GM21619 (cell line): ENCODE results near the gene AP3B1.
A peak's percentile ranks its signal among the peaks of the same experiment; 100 is the strongest.

Experiments used
- ATAC-seq: cut with Tn5 transposase; IDR thresholded peaks from one replicate; pipeline ENCODE4 v1.9.1; 2021; ENCODE audit not compliant: unreplicated experiment

AP3B1 gene

DNA sequence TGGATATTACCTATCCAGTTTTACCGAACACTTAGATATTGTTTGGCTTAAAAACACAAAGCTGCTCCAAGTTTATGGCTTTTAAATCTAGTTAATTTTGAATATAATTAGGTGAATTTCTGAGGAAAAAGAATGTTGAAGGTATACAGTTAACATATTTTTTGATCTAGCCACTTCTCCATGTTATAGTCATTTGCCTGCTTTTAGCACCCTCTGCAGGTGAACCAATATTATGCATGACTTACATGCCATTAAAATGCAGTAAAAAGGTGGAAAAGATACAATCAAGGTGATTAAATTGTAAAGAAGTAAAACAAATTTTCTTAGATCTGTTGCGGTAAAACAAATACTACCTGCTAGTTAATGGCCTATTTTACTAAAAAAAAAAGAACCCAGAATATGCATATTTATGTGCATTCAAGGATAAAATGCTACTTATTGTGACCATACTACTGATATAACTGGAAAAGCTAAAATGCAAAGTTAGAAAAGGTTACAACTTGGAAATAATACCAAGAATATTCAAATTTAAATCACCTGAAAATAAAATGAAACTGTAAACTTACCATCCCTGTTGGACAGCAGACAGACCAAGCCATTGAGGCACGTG is 132.1 kb downstream of the AP3B1 start:
- no peak for ATAC-seq

DNA sequence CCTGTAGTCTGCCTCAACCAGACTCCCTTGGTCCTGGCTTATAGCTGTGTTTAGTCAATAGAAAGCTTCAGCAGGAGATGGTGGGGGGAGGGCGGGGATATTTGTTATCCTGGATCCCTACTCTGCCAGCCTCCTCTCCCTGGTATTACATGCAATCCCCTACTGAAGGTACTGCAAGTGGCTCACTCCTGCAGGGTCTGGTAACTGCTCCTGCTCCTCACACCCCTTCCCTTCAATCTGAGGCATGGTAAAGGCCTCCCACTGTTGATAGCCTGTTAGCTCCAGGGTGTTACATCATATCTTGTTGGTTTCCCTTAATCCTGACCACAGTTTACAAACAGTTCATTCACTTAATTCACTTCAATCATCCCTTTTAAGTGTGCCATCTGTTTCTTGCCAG is 137.5 kb downstream of the AP3B1 start:
- ATAC-seq = no peak

DNA sequence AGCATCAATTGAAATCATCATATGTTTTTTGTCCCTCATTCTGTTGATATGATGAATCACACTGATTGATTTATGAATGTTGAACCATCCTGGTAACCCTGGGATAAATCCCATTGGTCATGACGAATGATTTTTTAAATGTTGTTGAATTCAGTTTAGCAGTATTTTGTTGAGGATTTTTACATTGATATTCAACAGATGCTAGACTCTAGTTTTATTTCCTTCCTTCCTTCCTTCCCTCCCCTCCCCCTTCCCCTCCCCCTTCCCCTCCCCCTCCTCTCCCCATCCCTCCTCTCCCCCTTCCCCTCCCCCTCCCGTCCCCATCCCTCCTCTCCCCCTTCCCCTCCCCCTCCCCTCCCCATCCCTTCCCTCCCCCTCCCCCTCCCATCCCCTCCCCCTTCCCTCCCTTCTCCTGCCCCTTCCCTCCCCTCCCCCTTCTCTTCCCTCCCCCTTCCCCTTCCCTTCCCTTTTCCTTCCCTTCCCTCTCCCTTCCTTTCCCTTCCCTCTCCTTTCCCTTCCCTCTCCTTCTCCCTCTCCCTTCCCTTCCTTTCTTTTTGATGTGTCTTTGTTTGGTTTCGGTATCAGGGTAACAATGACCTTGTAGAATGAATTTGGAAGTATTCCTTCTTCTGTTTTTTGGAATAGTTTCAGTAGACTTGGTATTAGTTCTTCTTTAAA is 142.8 kb downstream of the AP3B1 start:
- no peak for ATAC-seq

DNA sequence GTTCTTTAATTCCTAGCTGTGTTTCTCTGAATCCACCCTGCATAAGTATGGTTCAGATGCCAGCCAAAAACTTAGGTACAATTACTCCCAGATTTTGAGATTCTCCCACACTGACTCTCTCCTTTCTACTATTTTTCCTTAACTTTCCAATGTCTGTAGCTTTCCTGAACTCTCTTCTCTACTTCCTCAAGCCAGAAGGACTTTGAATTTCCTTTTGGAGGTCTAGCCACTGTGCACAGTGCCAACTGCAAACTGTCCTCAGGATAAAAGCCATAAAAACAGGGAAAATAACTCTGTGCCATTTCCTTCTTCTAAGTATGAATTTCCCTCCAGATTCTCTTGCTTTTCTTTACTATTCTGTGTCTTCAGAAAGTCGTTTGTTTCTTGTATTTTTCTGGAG is 157.2 kb downstream of the AP3B1 start:
- no peak for ATAC-seq

DNA sequence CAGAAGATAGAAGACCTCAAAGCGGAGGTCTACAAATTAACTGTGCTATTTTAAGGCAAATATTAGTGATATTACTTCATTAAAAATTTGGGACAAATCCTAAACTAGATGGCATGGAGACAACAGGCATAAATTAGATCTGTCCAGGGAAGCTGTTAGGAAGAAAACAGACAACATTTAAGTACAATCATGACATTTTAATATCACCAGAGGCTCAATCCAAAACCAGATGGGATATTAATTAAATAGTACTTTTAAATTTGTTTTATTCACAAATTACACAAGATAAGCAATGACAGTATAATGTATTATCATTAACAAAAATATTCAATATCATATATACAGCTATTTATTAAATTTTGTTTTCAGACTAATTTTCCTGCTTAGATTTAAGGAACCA is 161.1 kb downstream of the AP3B1 start:
- no peak for ATAC-seq

DNA sequence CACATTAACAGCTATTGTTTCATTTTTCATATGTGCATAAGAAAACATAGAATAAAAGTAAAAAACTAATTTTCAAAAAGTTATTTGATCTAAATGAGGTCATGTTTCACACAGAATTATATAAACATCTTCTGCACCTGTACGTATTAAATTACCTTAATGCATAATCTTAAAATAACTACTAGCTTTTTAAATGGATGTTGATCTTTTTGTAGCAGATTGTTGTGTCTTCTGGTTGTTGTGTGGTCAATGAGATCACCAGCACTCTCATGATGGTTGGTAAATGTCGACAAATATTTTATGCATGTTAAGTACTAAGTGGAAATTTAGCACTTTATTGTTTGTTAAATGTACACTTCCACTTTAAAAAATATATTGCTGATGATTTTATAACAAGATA is 162.0 kb downstream of the AP3B1 start:
- ATAC-seq = no peak

DNA sequence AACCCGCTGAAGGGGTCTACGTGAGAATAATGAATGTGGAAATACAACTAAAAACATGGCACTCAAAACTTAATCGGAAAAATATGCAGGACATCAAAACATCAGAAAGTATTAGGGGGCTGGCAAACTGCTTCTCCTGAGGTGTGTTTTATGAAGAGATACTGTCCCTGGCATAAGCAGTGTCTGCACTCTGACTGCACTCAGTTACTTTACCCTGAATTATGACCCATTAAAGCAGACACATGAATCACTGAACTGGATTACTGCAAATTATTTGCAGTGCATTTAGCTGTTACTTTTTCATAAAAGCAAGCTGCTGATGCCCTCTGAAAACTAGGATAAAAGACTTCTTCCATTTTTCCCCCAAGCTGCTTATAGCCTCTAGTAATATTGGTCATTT is 164.9 kb downstream of the AP3B1 start:
- no peak for ATAC-seq

DNA sequence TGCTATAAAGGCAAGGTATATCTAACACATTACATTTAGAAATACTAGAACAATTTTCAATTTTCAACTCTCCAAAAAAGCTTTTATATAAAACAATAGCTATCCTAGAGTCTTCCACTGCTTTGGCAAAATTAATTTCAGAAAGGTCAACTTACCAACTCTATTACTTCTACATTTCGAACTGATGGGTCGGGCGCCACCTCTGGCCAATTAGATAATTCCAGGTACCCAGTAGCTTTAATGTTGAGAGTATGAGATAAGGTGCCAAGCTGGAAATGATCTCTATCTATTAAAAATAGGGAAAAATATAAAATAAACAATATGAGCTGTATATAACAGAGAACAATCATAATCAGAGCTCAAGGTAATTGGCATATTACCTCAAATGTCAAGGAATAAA is 166.6 kb downstream of the AP3B1 start:
- ATAC-seq = no peak

DNA sequence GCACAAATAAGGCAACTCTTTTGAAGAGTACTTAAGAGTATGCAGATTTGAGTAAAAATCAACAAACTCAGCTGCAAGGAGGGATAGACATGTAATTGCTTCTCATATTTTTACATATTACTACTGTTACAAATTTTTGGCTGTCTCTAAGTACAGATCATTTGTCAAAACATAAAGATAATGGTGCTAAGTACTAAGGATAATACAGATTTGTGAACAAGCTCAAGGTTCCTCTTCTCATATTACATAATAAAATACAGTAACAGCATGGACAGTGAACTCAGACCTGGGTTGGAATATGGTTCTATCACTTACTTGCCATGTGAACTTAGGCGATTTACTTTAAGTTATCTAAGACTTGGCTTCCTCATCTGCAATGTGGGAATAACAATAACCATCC is 168.0 kb downstream of the AP3B1 start:
- ATAC-seq = no peak

DNA sequence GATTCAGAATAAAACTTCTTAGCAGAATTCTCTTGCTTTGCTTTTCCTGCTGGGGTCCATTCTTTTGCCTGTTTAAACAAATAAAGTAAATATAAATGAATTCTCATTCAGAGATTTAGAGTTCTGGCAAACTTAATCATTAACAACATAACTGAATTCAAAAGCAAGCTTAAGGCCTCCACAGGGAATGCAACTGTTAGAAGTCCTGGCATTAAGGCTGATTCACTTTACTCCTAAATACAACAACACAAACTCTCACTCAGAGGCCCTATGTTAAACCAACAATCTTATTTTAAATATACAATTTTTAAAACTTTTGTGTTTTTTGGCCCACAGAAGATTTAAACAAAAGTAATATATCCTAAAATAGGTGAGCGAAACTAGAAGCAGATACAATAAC is 178.3 kb downstream of the AP3B1 start:
- ATAC-seq = no peak

DNA sequence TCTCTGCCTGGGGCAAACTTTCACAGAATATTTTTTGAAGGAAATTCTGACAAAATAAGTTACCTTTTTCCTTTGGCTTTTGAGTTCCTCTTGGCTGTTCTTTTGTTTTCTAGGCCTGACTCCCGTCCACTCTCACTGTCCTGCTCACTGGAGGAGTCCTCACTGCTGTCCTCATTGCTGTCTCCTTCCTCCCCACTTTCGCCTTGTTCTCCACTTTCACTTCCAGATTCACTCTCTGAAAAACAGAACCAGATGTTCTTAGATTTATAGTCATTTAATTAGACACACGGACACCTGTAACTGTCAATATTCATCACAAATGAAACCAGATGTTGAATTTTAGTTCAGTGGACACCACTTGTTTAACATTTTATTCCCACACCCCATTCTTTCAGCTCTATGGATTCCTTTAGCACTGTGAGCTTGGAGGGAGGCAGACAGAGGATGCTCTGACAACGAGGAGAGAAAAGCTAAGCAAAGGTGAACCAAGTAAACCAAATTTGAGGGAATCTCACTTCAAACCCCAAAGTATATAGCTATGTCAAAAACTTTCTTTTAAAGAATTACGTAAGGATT is 180.7 kb downstream of the AP3B1 start:
- no peak for ATAC-seq

DNA sequence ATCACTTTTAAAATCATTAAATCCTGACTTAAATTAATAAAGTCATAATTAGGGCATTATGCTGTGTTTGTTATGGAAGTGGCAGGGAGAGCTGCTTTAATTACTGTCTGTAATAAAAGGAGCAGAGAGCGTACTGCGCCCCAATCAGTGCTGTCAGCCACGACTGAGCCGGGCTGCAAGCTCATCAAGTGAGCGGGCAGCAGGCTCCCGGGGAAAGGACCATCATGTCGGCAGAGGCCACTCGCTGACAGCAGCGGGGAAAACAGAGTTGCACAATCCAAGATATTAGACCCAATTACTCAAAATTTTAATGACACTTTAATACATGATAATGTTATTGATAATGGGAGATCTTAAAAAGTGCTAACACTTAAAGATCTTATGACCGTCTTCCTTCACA is 181.6 kb downstream of the AP3B1 start:
- no peak for ATAC-seq

DNA sequence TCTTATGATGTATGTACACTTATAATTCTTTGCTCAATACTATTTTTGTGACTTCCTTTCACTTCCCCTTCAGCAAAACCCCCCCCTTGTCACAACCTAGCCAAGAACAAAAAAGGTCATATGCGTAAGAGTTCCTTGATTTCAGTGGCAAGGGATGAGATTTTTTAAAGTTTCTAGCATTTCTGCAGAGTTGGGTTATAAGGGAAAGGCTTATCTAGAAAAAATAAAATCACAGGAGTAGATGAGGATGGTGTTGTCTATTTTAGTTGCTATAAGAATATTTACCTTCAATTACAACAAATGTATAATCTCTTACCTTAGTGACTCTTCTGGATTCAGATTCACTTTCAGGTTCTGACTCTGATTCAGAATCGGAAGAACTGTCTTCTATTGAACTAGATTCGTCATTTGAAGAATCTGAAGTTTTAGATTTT is 184.6 kb downstream of the AP3B1 start:
- peak; percentile 46 for ATAC-seq

DNA sequence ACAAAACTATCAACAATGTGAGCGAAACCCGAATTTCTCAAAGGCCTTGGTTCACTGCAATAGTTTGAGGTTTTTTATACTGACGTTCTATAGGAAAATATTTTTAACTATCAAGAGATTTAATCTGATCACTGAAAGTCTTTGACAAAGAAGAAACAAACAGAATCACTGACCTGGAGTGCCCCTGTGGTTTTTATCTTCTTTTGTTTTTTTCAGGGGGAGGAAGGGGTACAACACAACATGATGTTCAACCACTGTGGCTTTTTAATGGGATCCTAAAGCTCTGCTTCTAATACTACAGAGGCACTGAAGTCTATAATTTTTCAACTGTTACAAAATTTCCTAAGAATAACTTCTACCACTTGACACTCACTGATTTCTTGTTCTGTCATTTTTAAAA is 185.9 kb downstream of the AP3B1 start:
- ATAC-seq = no peak

DNA sequence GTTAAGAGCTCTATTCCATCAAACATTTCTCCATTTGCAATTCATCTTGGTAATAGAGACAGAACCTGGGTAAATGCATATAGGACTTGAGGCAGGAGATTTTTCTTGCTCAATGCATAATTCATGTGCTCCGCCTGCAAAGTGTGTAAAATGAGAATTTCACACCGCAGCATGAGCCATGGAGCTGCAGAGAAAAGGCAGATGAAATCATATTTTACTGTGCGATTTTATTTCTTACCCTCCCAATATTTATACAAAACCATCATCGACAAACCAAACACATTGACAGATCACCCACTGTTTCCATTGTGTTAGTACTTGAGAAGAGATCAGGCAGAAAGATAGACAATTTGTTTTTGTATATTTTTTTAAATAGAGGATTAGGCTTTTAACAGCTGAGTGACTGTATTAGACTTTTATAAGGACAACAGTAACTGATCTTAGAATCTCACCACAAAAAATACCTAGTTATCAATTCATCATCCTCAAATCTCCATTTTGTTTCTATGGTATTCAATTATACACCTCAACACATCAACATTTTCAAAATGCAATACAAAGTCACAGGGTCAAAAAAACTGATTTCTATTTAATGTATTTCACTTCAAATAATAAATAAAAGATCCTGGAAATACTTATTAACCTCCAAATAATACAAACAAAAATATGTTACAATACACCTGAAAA is 191.1 kb downstream of the AP3B1 start:
- ATAC-seq = no peak

DNA sequence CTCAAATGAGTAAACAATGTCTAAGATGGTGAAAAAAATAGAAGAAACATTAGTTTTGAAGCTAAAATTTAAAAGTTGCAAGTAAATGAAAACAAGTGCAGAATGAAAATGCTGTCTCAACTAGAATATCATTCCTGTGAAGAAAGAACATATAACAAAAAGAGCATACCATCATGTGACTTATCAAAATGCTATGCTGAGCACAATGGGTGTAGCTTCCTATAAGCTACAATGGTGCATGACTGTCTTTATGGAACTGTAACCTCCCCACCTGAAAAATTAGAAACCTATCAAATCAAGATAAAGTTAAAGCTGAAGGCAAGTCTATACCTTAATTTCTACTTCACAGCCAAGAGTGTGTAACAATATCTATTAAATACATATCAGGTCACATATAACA is 192.0 kb downstream of the AP3B1 start:
- no peak for ATAC-seq

DNA sequence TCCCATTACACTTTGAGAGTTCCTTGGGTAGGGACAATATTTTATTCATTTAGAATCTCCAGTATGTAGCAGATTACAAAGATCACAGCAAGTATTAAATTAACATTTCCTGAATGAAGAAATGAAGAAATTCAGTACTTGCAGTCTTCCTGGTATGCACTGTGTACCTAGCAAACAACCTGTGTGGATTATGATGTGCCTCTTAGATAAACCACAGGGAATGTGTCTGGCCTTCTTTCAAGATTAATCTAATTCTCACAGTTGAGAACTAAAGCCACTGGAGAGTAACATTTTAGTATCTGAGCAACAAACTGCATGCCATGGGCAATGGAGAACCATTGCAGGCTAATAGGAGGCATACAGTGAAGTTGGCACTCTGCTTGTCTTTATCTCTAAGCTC is 199.4 kb downstream of the AP3B1 start:
- no peak for ATAC-seq

DNA sequence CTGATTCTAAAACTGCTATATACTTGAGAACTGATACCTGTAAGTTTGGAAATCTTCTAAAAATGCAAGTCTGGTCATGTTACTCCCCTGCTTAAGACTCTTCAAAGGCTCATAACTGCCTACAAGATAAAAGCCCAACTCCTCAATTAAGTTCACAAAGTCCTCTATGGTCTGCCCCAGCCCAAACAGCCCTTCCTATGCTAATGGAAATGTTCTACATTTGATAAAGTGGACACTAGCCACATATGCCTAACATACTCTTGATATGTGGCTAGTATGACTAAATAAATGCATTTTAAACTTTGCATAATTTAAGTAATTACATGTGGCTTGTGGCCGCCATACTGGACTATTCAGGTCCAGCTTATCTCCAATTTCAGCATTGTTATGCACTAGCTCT is 204.5 kb downstream of the AP3B1 start:
- no peak for ATAC-seq

DNA sequence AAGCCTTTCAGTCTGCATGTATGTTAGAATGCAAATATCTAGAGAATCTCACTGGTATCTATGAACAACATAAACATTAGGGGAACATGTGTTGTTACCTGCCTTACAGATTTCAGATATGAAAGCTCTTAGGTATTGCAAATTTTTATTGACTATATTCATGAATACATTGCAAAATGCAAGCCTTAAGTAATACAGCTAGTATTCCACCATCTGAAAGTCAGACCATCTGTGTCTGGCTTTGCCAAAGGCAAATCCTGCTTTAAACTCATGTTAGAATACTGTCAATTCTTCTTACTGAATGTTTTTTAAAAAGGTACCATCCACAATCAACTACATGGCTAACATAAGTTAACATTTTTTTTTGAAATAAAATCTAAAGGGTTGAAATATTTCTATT is 215.6 kb downstream of the AP3B1 start:
- ATAC-seq = no peak

DNA sequence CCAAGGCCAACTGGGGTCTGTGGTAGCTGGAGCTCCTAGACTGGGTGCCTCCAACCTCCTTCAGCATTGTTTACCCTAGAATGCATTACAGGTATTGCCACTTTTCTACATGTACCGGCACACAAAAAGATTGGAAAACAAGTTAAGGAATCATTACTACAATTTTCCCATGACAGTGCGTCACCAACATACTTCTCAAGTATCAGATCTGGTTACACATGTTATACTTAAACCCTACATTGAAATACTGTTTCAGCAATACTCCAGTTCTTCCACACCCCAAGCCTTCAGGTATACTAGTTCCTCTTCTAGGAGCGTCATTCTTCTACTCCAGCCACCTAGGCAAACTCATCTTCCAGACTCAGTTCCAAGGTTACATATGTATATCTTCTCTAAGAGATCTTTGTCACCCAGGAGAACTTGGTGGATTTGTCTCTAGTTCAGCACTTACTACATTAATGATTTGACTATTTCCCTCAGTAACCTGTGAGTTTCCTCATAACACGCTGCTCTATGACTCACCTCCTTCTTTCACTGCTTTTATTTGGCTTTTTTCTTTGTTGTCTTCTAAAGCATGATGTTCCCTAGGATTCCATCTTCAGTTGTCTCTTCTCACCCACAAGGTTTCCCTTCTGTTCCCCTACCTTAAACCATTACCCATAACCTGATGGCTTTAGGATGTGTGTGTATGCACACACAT is 217.0 kb downstream of the AP3B1 start:
- ATAC-seq = no peak

DNA sequence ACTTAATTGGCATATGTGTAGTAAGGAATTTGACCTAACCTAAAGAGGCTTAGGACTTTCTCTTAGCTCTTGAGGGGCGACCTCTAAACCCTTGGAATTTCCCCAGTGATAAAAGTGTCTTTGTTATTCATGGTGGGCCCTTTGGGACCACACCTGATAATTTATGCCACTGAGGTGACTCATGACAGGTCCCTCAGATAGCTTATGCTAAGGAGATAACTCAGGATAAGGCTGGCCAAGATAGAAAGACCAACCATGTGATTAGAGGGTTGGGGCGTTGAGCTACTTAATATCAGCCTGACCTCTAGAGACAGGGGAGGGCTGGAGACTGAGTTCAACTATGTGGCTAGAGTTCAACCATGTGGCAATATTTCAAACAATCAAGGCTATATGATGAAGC is 218.1 kb downstream of the AP3B1 start:
- ATAC-seq = no peak

DNA sequence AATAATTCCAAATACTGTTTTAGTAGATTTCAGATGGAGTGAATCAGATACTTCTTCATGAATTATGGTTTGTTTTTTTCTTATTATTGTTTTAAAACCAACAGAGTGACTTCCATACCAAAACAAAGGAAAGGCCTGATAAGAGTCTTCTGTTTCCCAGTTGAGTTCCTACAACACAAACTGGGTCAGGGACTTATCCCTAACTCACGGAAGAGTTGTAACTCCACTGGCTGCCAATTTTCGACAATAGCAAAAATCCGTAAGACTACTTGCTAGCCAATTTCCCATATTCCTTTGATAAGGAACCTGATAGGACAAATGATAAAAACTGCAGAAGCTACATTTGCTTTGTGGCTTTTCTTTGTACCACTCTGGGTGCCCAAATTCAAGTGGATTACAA is 219.2 kb downstream of the AP3B1 start:
- no peak for ATAC-seq
